ENCODE results near the gene CDCP1.

The CDCP1 gene

GRCh38 chr3:45145681-45146614 is at the start of gene CDCP1:
TSS of gene CDCP1 (minus strand) at chr3:45146378. CDS start at chr3:45146287, 91 bp downstream.
- no CpG with 5 or more reads among the region's 92 CpGs for WGBS (ENCODE audit: insufficient coverage, insufficient read length)
- H3K4me3 ChIP-seq (ENCODE audit: low read length): peak within 1 kb of the TSS; percentile 88
- no peaks in the 10 kb centered on the region for H3K36me3 ChIP-seq (ENCODE audit: control insufficient read depth, insufficient read depth, low read length)
- DNase-seq (ENCODE audit: low read depth, low spot score): peak; percentile 54
- H3K27me3 ChIP-seq (ENCODE audit: control insufficient read depth, insufficient read depth, low read length): peaks cover 6% of the 10 kb centered on the region
- no peak within 1 kb of the TSS for H3K27ac ChIP-seq (ENCODE audit: low read length)
- H3K9me3 ChIP-seq (ENCODE audit: control insufficient read depth, insufficient read depth, low read length): no peaks in the 10 kb centered on the region
- no peaks in the 10 kb centered on the region; the same call in 1 of the 2 replicates for H3K4me1 ChIP-seq (ENCODE audit: control insufficient read depth, insufficient read depth, low read length)

- DNase-seq (ENCODE audit: low read depth, low spot score): no peak
- no CpG with 5 or more reads among the region's 5 CpGs for WGBS (ENCODE audit: insufficient coverage, insufficient read length)
- no peaks in the 10 kb centered on the region for H3K27me3 ChIP-seq (ENCODE audit: control insufficient read depth, insufficient read depth, low read length)
- H3K36me3 ChIP-seq (ENCODE audit: control insufficient read depth, insufficient read depth, low read length): no peaks in the 10 kb centered on the region
- H3K4me1 ChIP-seq (ENCODE audit: control insufficient read depth, insufficient read depth, low read length): peaks cover 3% of the 10 kb centered on the region; the same call in 1 of the 2 replicates
- H3K9me3 ChIP-seq (ENCODE audit: control insufficient read depth, insufficient read depth, low read length): no peaks in the 10 kb centered on the region
- H3K27ac ChIP-seq (ENCODE audit: low read length): no peak overlapping the region
- no peak overlapping the region for H3K4me3 ChIP-seq (ENCODE audit: low read length)
Observed at GRCh38 chr3:45194791-45195190, 48.6 kb upstream of the CDCP1 start.

GRCh38 chr3:45191924-45192417 is 45.8 kb upstream of the CDCP1 start:
- Histone ChIP-seq H3K4me1 (ENCODE audit: control insufficient read depth, insufficient read depth, low read length) (no peaks in the 10 kb centered on the region), H3K27ac (ENCODE audit: low read length) (no peak overlapping the region), H3K4me3 (ENCODE audit: low read length) (no peak overlapping the region), H3K27me3 (ENCODE audit: control insufficient read depth, insufficient read depth, low read length) (no peaks in the 10 kb centered on the region), H3K9me3 (ENCODE audit: control insufficient read depth, insufficient read depth, low read length) (no peaks in the 10 kb centered on the region), H3K36me3 (ENCODE audit: control insufficient read depth, insufficient read depth, low read length) (no peaks in the 10 kb centered on the region)
- no CpG with 5 or more reads among the region's 3 CpGs for WGBS (ENCODE audit: insufficient coverage, insufficient read length)
- no peak for DNase-seq (ENCODE audit: low read depth, low spot score)

GRCh38 chr3:45191424-45191823 is 45.2 kb upstream of the CDCP1 start:
- no CpG with 5 or more reads among the region's 4 CpGs for WGBS (ENCODE audit: insufficient coverage, insufficient read length)
- Histone ChIP-seq H3K36me3 (ENCODE audit: control insufficient read depth, insufficient read depth, low read length) (no peaks in the 10 kb centered on the region), H3K9me3 (ENCODE audit: control insufficient read depth, insufficient read depth, low read length) (no peaks in the 10 kb centered on the region), H3K4me1 (ENCODE audit: control insufficient read depth, insufficient read depth, low read length) (no peaks in the 10 kb centered on the region), H3K27ac (ENCODE audit: low read length) (no peak overlapping the region), H3K4me3 (ENCODE audit: low read length) (no peak overlapping the region), H3K27me3 (ENCODE audit: control insufficient read depth, insufficient read depth, low read length) (no peaks in the 10 kb centered on the region)
- no peak for DNase-seq (ENCODE audit: low read depth, low spot score)

GRCh38 chr3:45188719-45189659 is 42.8 kb upstream of the CDCP1 start:
- Histone ChIP-seq H3K4me1 (ENCODE audit: control insufficient read depth, insufficient read depth, low read length) (no peaks in the 10 kb centered on the region), H3K27ac (ENCODE audit: low read length) (no peak overlapping the region), H3K9me3 (ENCODE audit: control insufficient read depth, insufficient read depth, low read length) (no peaks in the 10 kb centered on the region), H3K4me3 (ENCODE audit: low read length) (no peak overlapping the region), H3K27me3 (ENCODE audit: control insufficient read depth, insufficient read depth, low read length) (no peaks in the 10 kb centered on the region), H3K36me3 (ENCODE audit: control insufficient read depth, insufficient read depth, low read length) (no peaks in the 10 kb centered on the region)
- DNase-seq (ENCODE audit: low read depth, low spot score): no peak
- WGBS (ENCODE audit: insufficient coverage, insufficient read length): no CpG with 5 or more reads among the region's 8 CpGs

- no peak overlapping the region for H3K27ac ChIP-seq (ENCODE audit: low read length)
- H3K4me3 ChIP-seq (ENCODE audit: low read length): no peak overlapping the region
- DNase-seq (ENCODE audit: low read depth, low spot score): no peak
- no peaks in the 10 kb centered on the region for H3K9me3 ChIP-seq (ENCODE audit: control insufficient read depth, insufficient read depth, low read length)
- no CpG with 5 or more reads among the region's 3 CpGs for WGBS (ENCODE audit: insufficient coverage, insufficient read length)
- H3K4me1 ChIP-seq (ENCODE audit: control insufficient read depth, insufficient read depth, low read length): peaks cover 2% of the 10 kb centered on the region
- H3K36me3 ChIP-seq (ENCODE audit: control insufficient read depth, insufficient read depth, low read length): no peaks in the 10 kb centered on the region
- H3K27me3 ChIP-seq (ENCODE audit: control insufficient read depth, insufficient read depth, low read length): no peaks in the 10 kb centered on the region
Observed at GRCh38 chr3:45187694-45188141, 41.5 kb upstream of the CDCP1 start.

- no peak overlapping the region for H3K4me3 ChIP-seq (ENCODE audit: low read length)
- no peaks in the 10 kb centered on the region for H3K36me3 ChIP-seq (ENCODE audit: control insufficient read depth, insufficient read depth, low read length)
- no CpG with 5 or more reads among the region's 6 CpGs for WGBS (ENCODE audit: insufficient coverage, insufficient read length)
- no peaks in the 10 kb centered on the region for H3K27me3 ChIP-seq (ENCODE audit: control insufficient read depth, insufficient read depth, low read length)
- no peaks in the 10 kb centered on the region for H3K9me3 ChIP-seq (ENCODE audit: control insufficient read depth, insufficient read depth, low read length)
- no peak for DNase-seq (ENCODE audit: low read depth, low spot score)
- H3K4me1 ChIP-seq (ENCODE audit: control insufficient read depth, insufficient read depth, low read length): peaks cover 2% of the 10 kb centered on the region
- H3K27ac ChIP-seq (ENCODE audit: low read length): no peak overlapping the region
Observed at GRCh38 chr3:45186871-45187270, 40.7 kb upstream of the CDCP1 start.

GRCh38 chr3:45185461-45185860 is 39.3 kb upstream of the CDCP1 start:
- Histone ChIP-seq H3K36me3 (ENCODE audit: control insufficient read depth, insufficient read depth, low read length) (no peaks in the 10 kb centered on the region), H3K4me3 (ENCODE audit: low read length) (no peak overlapping the region), H3K27ac (ENCODE audit: low read length) (no peak overlapping the region), H3K27me3 (ENCODE audit: control insufficient read depth, insufficient read depth, low read length) (no peaks in the 10 kb centered on the region), H3K4me1 (ENCODE audit: control insufficient read depth, insufficient read depth, low read length) (peaks cover 2% of the 10 kb centered on the region), H3K9me3 (ENCODE audit: control insufficient read depth, insufficient read depth, low read length) (no peaks in the 10 kb centered on the region)
- DNase-seq (ENCODE audit: low read depth, low spot score): no peak
- WGBS (ENCODE audit: insufficient coverage, insufficient read length): no CpG with 5 or more reads among the region's 5 CpGs

GRCh38 chr3:45185052-45185451 is 38.9 kb upstream of the CDCP1 start:
- Histone ChIP-seq H3K27ac (ENCODE audit: low read length) (no peak overlapping the region), H3K27me3 (ENCODE audit: control insufficient read depth, insufficient read depth, low read length) (no peaks in the 10 kb centered on the region), H3K36me3 (ENCODE audit: control insufficient read depth, insufficient read depth, low read length) (no peaks in the 10 kb centered on the region), H3K4me3 (ENCODE audit: low read length) (no peak overlapping the region), H3K9me3 (ENCODE audit: control insufficient read depth, insufficient read depth, low read length) (no peaks in the 10 kb centered on the region), H3K4me1 (ENCODE audit: control insufficient read depth, insufficient read depth, low read length) (peaks cover 2% of the 10 kb centered on the region)
- no CpG with 5 or more reads among the region's 2 CpGs for WGBS (ENCODE audit: insufficient coverage, insufficient read length)
- DNase-seq (ENCODE audit: low read depth, low spot score): no peak

- Histone ChIP-seq H3K36me3 (ENCODE audit: control insufficient read depth, insufficient read depth, low read length) (no peaks in the 10 kb centered on the region), H3K4me3 (ENCODE audit: low read length) (no peak overlapping the region), H3K27me3 (ENCODE audit: control insufficient read depth, insufficient read depth, low read length) (no peaks in the 10 kb centered on the region), H3K4me1 (ENCODE audit: control insufficient read depth, insufficient read depth, low read length) (peaks cover 2% of the 10 kb centered on the region), H3K27ac (ENCODE audit: low read length) (no peak overlapping the region), H3K9me3 (ENCODE audit: control insufficient read depth, insufficient read depth, low read length) (no peaks in the 10 kb centered on the region)
- DNase-seq (ENCODE audit: low read depth, low spot score): no peak
- WGBS (ENCODE audit: insufficient coverage, insufficient read length): no CpG with 5 or more reads among the region's 7 CpGs
Observed at GRCh38 chr3:45183872-45184262, 37.7 kb upstream of the CDCP1 start.

Measured in iPS DF 6.9 (cell line).